Vagina (tissue), 2 donors: ENCODE data around the gene NT5E. TPM values are rescaled to one million over a fixed set of nuclear protein-coding genes. Genes with fewer than 3 reads are reported as not detected.

Source experiments
- DNase-seq, 2 donors: peaks; one replicate each; pipeline ENCODE4 v3.0.0-alpha.2; 2017; ENCODE audit errors: extremely low spot score in 2 of 2
- H3K27ac ChIP-seq: fragments of 200-600 bp; sonication (generic); one replicate; pipeline ENCODE4 v1.5.1; 2019
- H3K27me3 ChIP-seq: fragments of 200-600 bp; sonication (generic); one replicate; pipeline ENCODE4 v1.5.1; 2019
- H3K36me3 ChIP-seq, 2 donors: fragments of 200-600 bp; sonication (generic); one replicate each; pipeline ENCODE4 v1.5.1; 2017 to 2019
- H3K4me1 ChIP-seq: fragments of 200-600 bp; sonication (generic); one replicate; pipeline ENCODE4 v1.5.1; 2019
- H3K4me3 ChIP-seq, 2 donors: fragments of 200-600 bp; sonication (generic); 1 replicate in 1 of 2; 2 replicates in 1 of 2; pipeline ENCODE4 v1.5.1; 2016 to 2019
- H3K9me3 ChIP-seq: fragments of 200-600 bp; sonication (generic); one replicate; pipeline ENCODE4 v1.5.1; 2019
- POLR2A ChIP-seq, 2 donors: fragments of 450-650 bp; IDR thresholded peaks; one replicate each; pipeline ENCODE4 v1.6.1; 2017; ENCODE audit warnings: antibody characterized with exemption in 2 of 2, mild to moderate bottlenecking in 2 of 2, moderate library complexity in 2 of 2
- POLR2AphosphoS5 ChIP-seq, 2 donors: sonication (generic); formaldehyde crosslinking; IDR thresholded peaks; one replicate each; pipeline ENCODE4 v1.9.0; 2017; ENCODE audit warnings: antibody characterized with exemption in 2 of 2, mild to moderate bottlenecking in 2 of 2, low read depth in 1 of 2; ENCODE audit not compliant: insufficient read depth in 1 of 2
- intact Hi-C: fragments of 100-400 bp; cut with DNase I; formaldehyde crosslinking; loops from one replicate; pipeline ENCODE4 v1.15.1; 2023
- total RNA-seq: library from RNA; depleted of rRNA; stranded (reverse); fragments of >200 nt; gene quantifications from one replicate; pipeline ENCODE4 v1.2.3, GENCODE V29; 2016
- TF ChIP-seq, protein P1 (sequence below), 3 experiments: fragments of 450-650 bp in 2 of 3; fragments of 200-600 bp in 1 of 3; sonication (generic) in 1 of 3; IDR thresholded peaks; one replicate each; pipeline ENCODE4 v1.5.1; 2017 to 2019; ENCODE audit warnings: antibody characterized with exemption in 3 of 3, mild to moderate bottlenecking in 2 of 3, moderate library complexity in 2 of 3

The NT5E gene
- total RNA-seq, 1 donor from 2014 or later, result 87.2 TPM

GRCh38 chr6:85428486-85428885 is 21.4 kb upstream of the NT5E start:
- H3K9me3 ChIP-seq, result peaks cover 6% of the 10 kb centered on the region
- no peaks in the 10 kb centered on the region for H3K36me3 ChIP-seq
- no peak overlapping the region for H3K27ac ChIP-seq
- TF ChIP-seq POLR2AphosphoS5 (IDR thresholded peaks at IDR 0.05; ENCODE audit: insufficient read depth in 1 of 2, low read depth in 1 of 2) (no peak), POLR2A (IDR thresholded peaks at IDR 0.05) (no peak)
- TF ChIP-seq, protein P1, sequence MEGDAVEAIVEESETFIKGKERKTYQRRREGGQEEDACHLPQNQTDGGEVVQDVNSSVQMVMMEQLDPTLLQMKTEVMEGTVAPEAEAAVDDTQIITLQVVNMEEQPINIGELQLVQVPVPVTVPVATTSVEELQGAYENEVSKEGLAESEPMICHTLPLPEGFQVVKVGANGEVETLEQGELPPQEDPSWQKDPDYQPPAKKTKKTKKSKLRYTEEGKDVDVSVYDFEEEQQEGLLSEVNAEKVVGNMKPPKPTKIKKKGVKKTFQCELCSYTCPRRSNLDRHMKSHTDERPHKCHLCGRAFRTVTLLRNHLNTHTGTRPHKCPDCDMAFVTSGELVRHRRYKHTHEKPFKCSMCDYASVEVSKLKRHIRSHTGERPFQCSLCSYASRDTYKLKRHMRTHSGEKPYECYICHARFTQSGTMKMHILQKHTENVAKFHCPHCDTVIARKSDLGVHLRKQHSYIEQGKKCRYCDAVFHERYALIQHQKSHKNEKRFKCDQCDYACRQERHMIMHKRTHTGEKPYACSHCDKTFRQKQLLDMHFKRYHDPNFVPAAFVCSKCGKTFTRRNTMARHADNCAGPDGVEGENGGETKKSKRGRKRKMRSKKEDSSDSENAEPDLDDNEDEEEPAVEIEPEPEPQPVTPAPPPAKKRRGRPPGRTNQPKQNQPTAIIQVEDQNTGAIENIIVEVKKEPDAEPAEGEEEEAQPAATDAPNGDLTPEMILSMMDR (IDR thresholded peaks at IDR 0.05), result no peak
- no peak for DNase-seq
- no peaks in the 10 kb centered on the region for H3K27me3 ChIP-seq
- intact Hi-C loops, result no loop called here
- H3K4me1 ChIP-seq, result no peaks in the 10 kb centered on the region
- H3K4me3 ChIP-seq, result no peak overlapping the region

GRCh38 chr6:85429346-85429745 is 20.5 kb upstream of the NT5E start:
- TF ChIP-seq, protein P1 (IDR thresholded peaks at IDR 0.05), result no peak
- no peak for TF ChIP-seq POLR2A (IDR thresholded peaks at IDR 0.05)
- no peak for TF ChIP-seq POLR2AphosphoS5 (IDR thresholded peaks at IDR 0.05; ENCODE audit: insufficient read depth in 1 of 2, low read depth in 1 of 2)
- Histone ChIP-seq H3K36me3 (no peaks in the 10 kb centered on the region), H3K27ac (no peak overlapping the region), H3K4me1 (no peaks in the 10 kb centered on the region), H3K9me3 (peaks cover 6% of the 10 kb centered on the region), H3K27me3 (no peaks in the 10 kb centered on the region), H3K4me3 (no peak overlapping the region)
- intact Hi-C loops, result no loop called here
- no peak for DNase-seq

DNA sequence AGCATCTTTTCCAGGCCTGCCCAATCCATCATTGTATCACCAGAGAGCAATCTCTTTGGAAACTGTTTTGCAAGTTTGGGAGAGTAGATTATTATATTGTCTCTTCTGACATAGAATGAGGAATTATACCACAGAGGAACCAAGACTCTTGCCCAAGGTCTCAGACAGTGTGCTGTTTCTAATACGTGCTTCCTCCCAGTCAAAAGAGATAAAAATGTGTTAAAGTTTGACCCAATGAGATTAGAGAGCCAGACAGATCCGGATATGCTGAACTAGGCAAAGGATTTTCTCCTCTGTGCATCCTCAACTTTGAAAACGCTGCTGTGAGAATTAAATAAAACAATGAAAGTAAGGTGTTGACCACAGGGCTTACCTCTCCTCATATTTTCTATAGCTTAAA is 18.6 kb upstream of the NT5E start:
- TF ChIP-seq POLR2AphosphoS5 (IDR thresholded peaks at IDR 0.05; ENCODE audit: insufficient read depth in 1 of 2, low read depth in 1 of 2), result no peak
- TF ChIP-seq, protein P1 (IDR thresholded peaks at IDR 0.05), result no peak
- TF ChIP-seq POLR2A (IDR thresholded peaks at IDR 0.05), result no peak
- H3K4me3 ChIP-seq, result no peak overlapping the region
- H3K4me1 ChIP-seq, result no peaks in the 10 kb centered on the region
- no peak overlapping the region for H3K27ac ChIP-seq
- no peaks in the 10 kb centered on the region for H3K36me3 ChIP-seq
- peaks cover 2% of the 10 kb centered on the region for H3K9me3 ChIP-seq
- DNase-seq, result no peak
- intact Hi-C loops, result no loop called here
- no peaks in the 10 kb centered on the region for H3K27me3 ChIP-seq

DNA sequence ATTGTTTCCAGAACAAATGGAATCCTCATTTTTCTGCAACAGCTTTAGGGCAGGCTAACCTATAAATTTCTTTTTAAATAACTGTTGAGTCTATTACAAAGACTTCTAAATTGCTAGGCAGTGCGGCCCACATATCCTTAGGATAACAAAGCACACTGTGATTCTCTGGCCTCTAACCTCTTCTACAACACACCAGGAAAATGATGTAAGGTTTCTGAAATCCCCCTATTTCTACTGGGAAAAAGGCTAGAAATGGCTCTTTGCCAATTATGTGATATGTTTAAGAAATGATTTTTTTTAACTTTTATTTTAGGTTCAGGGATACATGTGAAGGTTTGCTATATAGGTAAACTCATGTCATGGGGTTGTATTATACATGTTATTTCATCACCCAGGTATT is 17.3 kb upstream of the NT5E start:
- Histone ChIP-seq H3K9me3 (no peaks in the 10 kb centered on the region), H3K4me3 (no peak overlapping the region), H3K27me3 (no peaks in the 10 kb centered on the region), H3K4me1 (peaks cover 8% of the 10 kb centered on the region), H3K36me3 (no peaks in the 10 kb centered on the region), H3K27ac (no peak overlapping the region)
- no peak for DNase-seq
- intact Hi-C loops, result no loop called here
- TF ChIP-seq, protein P1 (IDR thresholded peaks at IDR 0.05), result no peak
- TF ChIP-seq POLR2AphosphoS5 (IDR thresholded peaks at IDR 0.05; ENCODE audit: insufficient read depth in 1 of 2, low read depth in 1 of 2) (no peak), POLR2A (IDR thresholded peaks at IDR 0.05) (no peak)

DNA sequence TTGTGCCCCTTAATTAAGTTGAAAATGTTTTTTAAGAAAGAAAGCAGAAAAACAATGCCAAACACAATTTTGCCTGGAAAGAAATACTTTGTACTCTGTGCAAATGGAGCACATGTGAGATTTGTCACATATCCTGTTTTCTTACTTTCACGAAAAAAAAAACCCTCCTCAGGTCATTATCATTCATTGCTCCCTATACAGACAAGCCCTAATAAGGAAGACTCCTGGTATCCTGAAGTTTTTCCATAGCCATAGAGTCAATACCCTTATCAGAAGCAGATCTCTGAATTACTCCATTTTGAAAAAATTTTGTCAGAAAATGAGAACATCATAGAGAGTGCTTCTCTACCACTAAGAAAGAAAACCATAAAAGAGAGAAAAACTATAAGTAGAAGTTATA is 14.0 kb upstream of the NT5E start:
- no peak overlapping the region for H3K27ac ChIP-seq
- intact Hi-C loops, result no loop called here

More for the DNA sequence above, 14.0 kb upstream of the NT5E start:
- Histone ChIP-seq H3K36me3 (no peaks in the 10 kb centered on the region), H3K4me1 (peaks cover 8% of the 10 kb centered on the region), H3K9me3 (no peaks in the 10 kb centered on the region), H3K4me3 (no peak overlapping the region), H3K27me3 (no peaks in the 10 kb centered on the region)
- DNase-seq, result no peak
- no peak for TF ChIP-seq POLR2A (IDR thresholded peaks at IDR 0.05)
- TF ChIP-seq, protein P1 (IDR thresholded peaks at IDR 0.05), result no peak
